ENCODE results near the gene SPATC1L.

The SPATC1L gene

DNA sequence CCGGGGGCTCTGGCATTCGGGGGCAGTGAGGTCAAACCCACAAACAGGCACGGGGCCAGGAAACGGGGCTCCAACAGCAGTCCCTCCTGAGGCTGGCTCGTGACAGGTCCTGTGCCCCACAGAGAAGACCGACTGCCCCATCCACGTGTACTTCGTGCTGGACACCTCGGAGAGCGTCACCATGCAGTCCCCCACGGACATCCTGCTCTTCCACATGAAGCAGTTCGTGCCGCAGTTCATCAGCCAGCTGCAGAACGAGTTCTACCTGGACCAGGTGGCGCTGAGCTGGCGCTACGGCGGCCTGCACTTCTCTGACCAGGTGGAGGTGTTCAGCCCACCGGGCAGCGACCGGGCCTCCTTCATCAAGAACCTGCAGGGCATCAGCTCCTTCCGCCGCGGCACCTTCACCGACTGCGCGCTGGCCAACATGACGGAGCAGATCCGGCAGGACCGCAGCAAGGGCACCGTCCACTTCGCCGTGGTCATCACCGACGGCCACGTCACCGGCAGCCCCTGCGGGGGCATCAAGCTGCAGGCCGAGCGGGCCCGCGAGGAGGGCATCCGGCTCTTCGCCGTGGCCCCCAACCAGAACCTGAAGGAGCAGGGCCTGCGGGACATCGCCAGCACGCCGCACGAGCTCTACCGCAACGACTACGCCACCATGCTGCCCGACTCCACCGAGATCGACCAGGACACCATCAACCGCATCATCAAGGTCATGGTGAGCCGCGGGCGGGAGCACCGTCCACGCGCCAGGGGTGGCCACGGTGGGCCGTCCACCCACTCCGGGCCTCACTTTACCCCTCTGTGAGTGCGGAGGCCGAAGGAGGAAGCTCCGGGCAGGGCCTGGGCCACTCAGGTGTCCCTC is 72.2 kb downstream of the SPATC1L start:
- no peak for DNase-seq

- DNase-seq: no peak
These were observed 73.1 kb downstream of the SPATC1L start for GRCh38 chr21:46111193-46111571.
